ENCODE measurements around the gene OOSP3. TPM values are rescaled to one million over a fixed set of nuclear protein-coding genes. Genes with fewer than 3 reads are reported as not detected.

Gene OOSP3
- total and polyA plus RNA-seq, 2 donors (not counting 3 experiments of a cell fraction or from before 2014, with no cell fraction given), result not detected

DNA sequence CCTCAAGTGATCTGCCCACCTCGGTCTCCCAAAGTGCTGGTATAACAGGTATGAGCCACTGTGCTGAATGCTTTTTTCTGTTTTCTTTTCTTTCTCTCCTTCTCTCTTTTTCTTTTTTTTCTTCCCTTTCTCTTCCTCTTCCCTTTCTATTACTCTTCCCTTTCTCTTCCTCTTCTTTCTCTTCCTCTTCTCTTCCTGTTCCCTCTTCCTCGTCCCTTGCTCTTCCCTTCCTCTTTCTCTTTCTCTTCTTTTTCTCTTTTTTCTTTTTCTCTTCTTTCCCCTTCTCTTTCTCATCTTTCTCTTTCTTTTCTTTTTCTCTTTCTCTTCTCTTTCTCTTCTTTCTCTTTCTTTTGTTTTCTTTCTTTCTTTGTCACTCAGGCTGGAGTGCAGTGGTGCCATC, 60.9 kb downstream of the OOSP3 start:
- FAIRE-seq, result no peak
- Histone ChIP-seq H3K4me1 (ENCODE audit: control insufficient read depth, extremely low read depth, insufficient read depth, low read length) (no peaks in the 10 kb centered on the region), H3K27me3 (ENCODE audit: control insufficient read depth in 2 of 2, insufficient read depth in 2 of 2, low read length in 2 of 2) (peaks cover 3 to 4% of the 10 kb centered on the region in 2 experiments), H3K9me3 (replicated peaks; ENCODE audit: control insufficient read depth, insufficient read depth, low read length) (no peaks in the 10 kb centered on the region), H3K4me2 (ENCODE audit: insufficient read depth, low read length) (no peak overlapping the region), H4K20me1 (replicated peaks; ENCODE audit: control insufficient read depth, extremely low read depth, insufficient read depth, low read length) (no peaks in the 10 kb centered on the region), H3K4me3 (replicated peaks in 1 of 3; ENCODE audit: insufficient read depth in 1 of 3, low read depth in 1 of 3, low read length in 3 of 3) (no peak overlapping the region), H3K9ac (replicated peaks; ENCODE audit: extremely low read depth, insufficient read depth, low read length) (no peak overlapping the region), H3K36me3 (ENCODE audit: control insufficient read depth in 2 of 2, extremely low read depth in 1 of 2, insufficient read depth in 2 of 2, low read length in 2 of 2) (no peaks in the 10 kb centered on the region), H3K79me2 (ENCODE audit: control insufficient read depth, insufficient read depth, low read length) (no peaks in the 10 kb centered on the region), H3K27ac (ENCODE audit: insufficient read depth, low read depth, low read length) (no peak overlapping the region), H2AFZ (ENCODE audit: low read depth, low read length) (no peak overlapping the region), H3K9me1 (replicated peaks; ENCODE audit: control insufficient read depth, extremely low read depth, insufficient read depth, low read length) (no peaks in the 10 kb centered on the region)
- no peak for TF ChIP-seq CTCF (IDR thresholded peaks at IDR 0.05; ENCODE audit: extremely low read depth in 1 of 2, insufficient read depth in 1 of 2, low read depth in 1 of 2, low read length in 2 of 2)
- no peak for TF ChIP-seq POLR2AphosphoS5 (IDR thresholded peaks at IDR 0.05; ENCODE audit: insufficient read depth, low read depth, low read length)
- TF ChIP-seq FOS (IDR thresholded peaks at IDR 0.05; ENCODE audit: borderline replicate concordance, insufficient read depth, low read length), result no peak
- TF ChIP-seq JUN (IDR thresholded peaks at IDR 0.05; ENCODE audit: borderline replicate concordance, insufficient read depth, insufficient read length, low read depth), result no peak
- no peak for TF ChIP-seq MYC (IDR thresholded peaks at IDR 0.05; ENCODE audit: low read depth, low read length)
- no peak for TF ChIP-seq EZH2 (IDR thresholded peaks at IDR 0.05; ENCODE audit: borderline replicate concordance, low read depth, low read length, severe bottlenecking)
- TF ChIP-seq GATA2 (IDR thresholded peaks at IDR 0.05; ENCODE audit: insufficient read depth, insufficient read length, low read depth, low read length), result no peak
- TF ChIP-seq POLR2A (IDR thresholded peaks at IDR 0.05; ENCODE audit: low read depth, low read length), result no peak
- no peak for TF ChIP-seq MAX (IDR thresholded peaks at IDR 0.05; ENCODE audit: insufficient read depth, insufficient read length)
- intact Hi-C loops (cut with micrococcal nuclease) (no loop called here), dilution Hi-C loops (cut with MboI; ENCODE audit: extremely low pct_ligation_motif_present, low sequenced_read_pairs) (no loop called here)
- no peak for DNase-seq (ENCODE audit: low read depth, low spot score)
- POLR2A ChIA-PET, result no interaction called here
- no TSS peak for BruUV-seq (replicated peaks)
- CTCF ChIA-PET, result no interaction called here

Data from endothelial cell of umbilical vein (primary cell).